ENCODE measurements around the gene DDOST. TPM values are rescaled to one million over a fixed set of nuclear protein-coding genes. Genes with fewer than 3 reads are reported as not detected.
"Not testable (repeated sequence)": the region's sequence is repeated elsewhere in the genome, so short reads cannot be mapped to it uniquely, and the experiment has no call there.

The DDOST gene
- polyA plus RNA-seq, 1 of the 3 experiments (the other 2 are of a cell fraction), result 602 TPM

- H3K27ac ChIP-seq (ENCODE audit: low read depth in 2 of 2, low read length in 1 of 2); H3K4me2 ChIP-seq; DNase-seq; H3K4me1 ChIP-seq (ENCODE audit: control insufficient read depth in 1 of 2, insufficient read depth in 2 of 2, low read depth in 1 of 2, low read length in 1 of 2); H4K20me1 ChIP-seq (ENCODE audit: insufficient read depth); H3K9me3 ChIP-seq; H3K36me3 ChIP-seq (replicated peaks in 1 of 2; ENCODE audit: control insufficient read depth in 1 of 2, insufficient read depth in 2 of 2, low read length in 1 of 2); POLR2A ChIA-PET; H3K27me3 ChIP-seq (ENCODE audit: insufficient read depth); H2AFZ ChIP-seq (ENCODE audit: low read depth); H3K79me2 ChIP-seq (ENCODE audit: insufficient read depth); H3F3A ChIP-seq (replicated peaks; ENCODE audit: insufficient read depth); H3K4me3 ChIP-seq (ENCODE audit: low read depth in 2 of 2, low read length in 1 of 2); H3K9ac ChIP-seq; H3K9me2 ChIP-seq: not testable (repeated sequence)
- WGBS (ENCODE audit: low lambda C conversion rate), result 87% methylated on average over 7 of the region's 7 CpGs
- CTCF ChIA-PET, result interaction anchor here (1.0 kb wide), 1 partner anchor 84 kb away, joined by 3 read pairs; no protein-coding TSS in a partner anchor
Measured at GRCh38 chr1:20606801-20607570, 54.2 kb downstream of the DDOST start.

- peaks cover 0 to 7% of the 10 kb centered on the region in 2 experiments; a peak in 1 of 4 replicates for H3K4me1 ChIP-seq (ENCODE audit: control insufficient read depth in 1 of 2, insufficient read depth in 2 of 2, low read depth in 1 of 2, low read length in 1 of 2)
- ChIA-PET CTCF (no interaction called here), POLR2A (no interaction called here)
- no peaks in the 10 kb centered on the region for H3K9me2 ChIP-seq
- no peaks in the 10 kb centered on the region for H3K9me3 ChIP-seq
- H2AFZ ChIP-seq (ENCODE audit: low read depth), result no peak overlapping the region
- WGBS (ENCODE audit: low lambda C conversion rate), result 87% methylated on average over 7 of the region's 7 CpGs
- peak overlapping the region; percentile 3; the same call in 1 of the 2 replicates for H3K4me2 ChIP-seq
- H4K20me1 ChIP-seq (ENCODE audit: insufficient read depth), result no peaks in the 10 kb centered on the region
- TF ChIP-seq SIN3A (IDR thresholded peaks at IDR 0.05; ENCODE audit: borderline replicate concordance, low read depth, low read length) (no peak), RAD21 (IDR thresholded peaks at IDR 0.05; ENCODE audit: low read length) (no peak), NRF1 (IDR thresholded peaks at IDR 0.05; ENCODE audit: low read depth, low read length) (no peak), RCOR1 (IDR thresholded peaks at IDR 0.05; ENCODE audit: low read length) (no peak), EZH2phosphoT487 (IDR thresholded peaks at IDR 0.05; ENCODE audit: borderline replicate concordance, low read depth) (no peak), RFX5 (IDR thresholded peaks at IDR 0.05; ENCODE audit: low read length) (no peak), MXI1 (IDR thresholded peaks at IDR 0.05; ENCODE audit: low read depth, low read length) (no peak), ZBTB33 (IDR thresholded peaks at IDR 0.05; ENCODE audit: borderline replicate concordance, low read depth) (no peak), GABPA (IDR thresholded peaks at IDR 0.05; ENCODE audit: low read depth) (no peak), TAF1 (IDR thresholded peaks at IDR 0.05; ENCODE audit: borderline replicate concordance, low read depth, low read length) (no peak), REST (IDR thresholded peaks at IDR 0.05; ENCODE audit: low read depth, low read length) (no peak), SMC3 (IDR thresholded peaks at IDR 0.05; ENCODE audit: low read depth, low read length) (no peak), EP300 (IDR thresholded peaks at IDR 0.05; ENCODE audit: borderline replicate concordance in 1 of 2, low read depth in 1 of 2, low read length in 1 of 2) (no peak), POLR2AphosphoS5 (IDR thresholded peaks at IDR 0.05; ENCODE audit: low read depth, low read length) (no peak), USF2 (IDR thresholded peaks at IDR 0.05; ENCODE audit: borderline replicate concordance, low read depth, low read length) (no peak), MAX (IDR thresholded peaks at IDR 0.05; ENCODE audit: low read depth) (no peak)
- H3F3A ChIP-seq (replicated peaks; ENCODE audit: insufficient read depth), result no peaks in the 10 kb centered on the region
- no peaks in the 10 kb centered on the region for H3K36me3 ChIP-seq (replicated peaks in 1 of 2; ENCODE audit: control insufficient read depth in 1 of 2, insufficient read depth in 2 of 2, low read length in 1 of 2)
- DNase-seq, result no peak
- H3K4me3 ChIP-seq (ENCODE audit: low read depth in 2 of 2, low read length in 1 of 2), result no peak overlapping the region
- H3K9ac ChIP-seq, result no peak overlapping the region
- no peak overlapping the region; a peak in 1 of 4 replicates for H3K27ac ChIP-seq (ENCODE audit: low read depth in 2 of 2, low read length in 1 of 2)
- H3K27me3 ChIP-seq (ENCODE audit: insufficient read depth), result no peaks in the 10 kb centered on the region
- H3K79me2 ChIP-seq (ENCODE audit: insufficient read depth), result no peaks in the 10 kb centered on the region
Measured at GRCh38 chr1:20604678-20605077, 56.5 kb downstream of the DDOST start.

Data from SK-N-SH (cell line).